ENCODE results near the gene POLR3A.
"Not testable (repeated sequence)": the region's sequence is repeated elsewhere in the genome, so short reads cannot be mapped to it uniquely, and the experiment has no call there.

Gene POLR3A

GRCh38 chr10:78002541-78003288 is 26.6 kb downstream of the POLR3A start:
- in situ Hi-C loops (cut with HindIII; ENCODE audit: low sequenced_read_pairs) = no loop called here
- no peak for TF ChIP-seq CTCF (IDR thresholded peaks at IDR 0.05; ENCODE audit: low read depth, low read length, missing control alignments)
- no peak overlapping the region for H3K4me3 ChIP-seq (ENCODE audit: low read depth, low read length)
- DNase-seq (ENCODE audit: low read depth) = no peak

DNA sequence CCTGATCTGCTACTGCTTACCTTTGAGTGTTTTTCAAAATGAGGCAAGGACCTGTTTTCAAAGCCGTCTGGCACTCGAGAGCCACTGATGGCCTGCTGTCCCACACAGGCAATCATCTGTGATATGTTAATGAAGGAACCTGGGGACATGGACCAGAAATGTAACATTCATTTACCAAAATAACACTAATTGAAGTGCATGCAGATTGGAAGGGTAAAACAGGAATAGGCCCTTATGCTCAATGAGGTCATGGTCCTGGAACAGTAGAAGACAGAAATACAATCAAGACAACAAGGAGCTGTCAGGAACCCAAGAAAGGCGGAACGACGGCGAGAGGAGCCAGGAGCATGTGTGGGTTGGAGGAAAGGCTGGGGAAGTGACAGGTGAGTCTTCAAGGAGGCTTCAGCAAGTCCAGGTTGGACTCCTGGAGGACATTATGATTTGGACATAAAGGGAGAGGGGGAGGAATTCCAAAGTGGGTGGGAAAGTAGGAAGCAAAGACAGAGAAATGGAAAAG is 28.3 kb downstream of the POLR3A start:
- DNase-seq (ENCODE audit: low read depth) = no peak
- H3K4me3 ChIP-seq (ENCODE audit: low read depth, low read length) = no peak overlapping the region
- TF ChIP-seq CTCF (IDR thresholded peaks at IDR 0.05; ENCODE audit: low read depth, low read length, missing control alignments) = no peak
- in situ Hi-C loops (cut with HindIII; ENCODE audit: low sequenced_read_pairs) = no loop called here

- H3K4me3 ChIP-seq (ENCODE audit: low read depth, low read length) = no peak overlapping the region
- no peak for DNase-seq (ENCODE audit: low read depth)
- in situ Hi-C loops (cut with HindIII; ENCODE audit: low sequenced_read_pairs) = no loop called here
- no peak for TF ChIP-seq CTCF (IDR thresholded peaks at IDR 0.05; ENCODE audit: low read depth, low read length, missing control alignments)
These were observed 29.1 kb downstream of the POLR3A start for GRCh38 chr10:78000206-78000605.

DNA sequence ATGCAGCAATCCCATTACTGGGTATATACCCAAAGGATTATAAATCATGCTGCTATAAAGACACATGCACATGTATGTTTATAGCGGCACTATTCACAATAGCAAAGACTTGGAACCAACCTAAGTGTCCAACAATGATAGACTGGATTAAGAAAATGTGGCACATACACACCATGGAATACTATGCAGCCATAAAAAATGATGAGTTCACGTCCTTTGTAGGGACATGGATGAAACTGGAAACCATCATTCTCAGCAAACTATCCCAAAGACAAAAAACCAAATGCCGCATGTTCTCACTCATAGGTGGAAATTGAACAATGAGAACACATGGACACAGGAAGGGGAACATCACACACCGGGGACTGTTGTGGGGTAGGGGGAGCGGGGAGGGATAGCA is 30.5 kb downstream of the POLR3A start:
- in situ Hi-C loops (cut with HindIII; ENCODE audit: low sequenced_read_pairs); H3K4me3 ChIP-seq (ENCODE audit: low read depth, low read length); DNase-seq (ENCODE audit: low read depth): not testable (repeated sequence)

- DNase-seq (ENCODE audit: low read depth) = no peak
- in situ Hi-C loops (cut with HindIII; ENCODE audit: low sequenced_read_pairs) = no loop called here
- H3K4me3 ChIP-seq (ENCODE audit: low read depth, low read length) = no peak overlapping the region
- TF ChIP-seq CTCF (IDR thresholded peaks at IDR 0.05; ENCODE audit: low read depth, low read length, missing control alignments) = no peak
These were observed 35.7 kb downstream of the POLR3A start for GRCh38 chr10:77993620-77994019.

- H3K4me3 ChIP-seq (ENCODE audit: low read depth, low read length) = no peak overlapping the region
- in situ Hi-C loops (cut with HindIII; ENCODE audit: low sequenced_read_pairs) = no loop called here
- no peak for DNase-seq (ENCODE audit: low read depth)
- no peak for TF ChIP-seq CTCF (IDR thresholded peaks at IDR 0.05; ENCODE audit: low read depth, low read length, missing control alignments)
These were observed 40.1 kb downstream of the POLR3A start for GRCh38 chr10:77989081-77989724.

DNA sequence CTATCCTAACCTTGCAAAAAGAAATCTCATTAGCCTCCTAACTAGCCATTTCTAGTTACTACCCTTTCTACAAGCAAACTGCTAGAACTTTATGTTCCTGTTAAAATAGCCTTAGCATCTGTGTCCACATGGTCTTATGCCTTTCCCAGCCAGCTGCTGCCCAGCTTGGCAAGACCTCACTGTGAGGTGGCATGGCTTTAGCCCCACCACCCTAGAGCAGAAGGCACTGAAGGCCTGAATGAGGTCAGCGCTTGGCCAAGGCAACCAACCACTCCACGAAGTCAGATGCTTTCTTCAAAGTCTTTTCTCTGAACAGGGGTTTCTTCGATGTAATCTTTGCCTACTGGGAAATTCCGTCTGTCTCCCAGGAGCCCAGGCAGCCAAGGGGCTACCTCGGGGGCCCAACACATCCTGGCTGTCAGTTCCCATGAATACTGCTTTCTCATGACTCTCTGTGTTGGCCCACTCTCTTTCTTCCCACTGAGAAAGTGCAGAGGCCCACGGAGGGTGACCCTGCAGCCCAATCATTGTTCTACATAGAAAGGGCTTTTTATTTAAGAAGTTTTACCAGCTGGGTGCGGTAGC is 41.6 kb downstream of the POLR3A start:
- H3K4me3 ChIP-seq (ENCODE audit: low read depth, low read length) = no peak overlapping the region
- no peak for TF ChIP-seq CTCF (IDR thresholded peaks at IDR 0.05; ENCODE audit: low read depth, low read length, missing control alignments)
- DNase-seq (ENCODE audit: low read depth) = no peak
- in situ Hi-C loops (cut with HindIII; ENCODE audit: low sequenced_read_pairs) = no loop called here

Measured in astrocyte of the cerebellum (primary cell).